Mucosa of rectum (tissue), 2 donors: ENCODE measurements around the gene UNC93A.

ENCODE experiments used
- H3K27ac ChIP-seq, 2 donors: one replicate each; pipeline ENCODE4 v1.7.0; 2013; ENCODE audit warnings: inconsistent platforms in 2 of 2, low read depth in 2 of 2, low read length in 2 of 2
- H3K27me3 ChIP-seq, 2 donors: one replicate each; pipeline ENCODE4 v1.7.0; 2013; ENCODE audit warnings: low read length in 2 of 2; ENCODE audit not compliant: control insufficient read depth in 2 of 2, insufficient read depth in 2 of 2
- H3K36me3 ChIP-seq, 2 donors: one replicate each; pipeline ENCODE4 v1.7.0; 2013; ENCODE audit warnings: low read length in 2 of 2; ENCODE audit not compliant: control insufficient read depth in 2 of 2, insufficient read depth in 2 of 2
- H3K4me1 ChIP-seq, 2 donors: one replicate each; pipeline ENCODE4 v1.7.0; 2013; ENCODE audit warnings: low read length in 2 of 2, mild to moderate bottlenecking in 1 of 2; ENCODE audit not compliant: control insufficient read depth in 2 of 2, insufficient read depth in 2 of 2
- H3K4me3 ChIP-seq, 2 donors: one replicate each; pipeline ENCODE4 v1.7.0; 2013; ENCODE audit warnings: low read length in 2 of 2
- H3K9ac ChIP-seq, 2 donors: one replicate each; pipeline ENCODE4 v1.7.0; 2013; ENCODE audit warnings: low read length in 2 of 2, low read depth in 1 of 2, mild to moderate bottlenecking in 1 of 2
- H3K9me3 ChIP-seq, 2 donors: one replicate each; pipeline ENCODE4 v1.7.0; 2013; ENCODE audit warnings: low read length in 2 of 2; ENCODE audit not compliant: control insufficient read depth in 2 of 2
- donor health status: healthy.
- donor health status: Normal muscosa, but diverticular disease.

Gene UNC93A

GRCh38 chr6:167325766-167326165 is 34.7 kb downstream of the UNC93A start:
- H3K4me3 ChIP-seq = no peak overlapping the region
- no peaks in the 10 kb centered on the region for H3K36me3 ChIP-seq
- H3K9me3 ChIP-seq = no peaks in the 10 kb centered on the region
- no peak overlapping the region for H3K9ac ChIP-seq
- H3K4me1 ChIP-seq = no peaks in the 10 kb centered on the region
- peaks cover 0 to 1% of the 10 kb centered on the region in 2 donors for H3K27me3 ChIP-seq
- H3K27ac ChIP-seq = no peak overlapping the region

GRCh38 chr6:167327391-167327790 is 36.3 kb downstream of the UNC93A start:
- no peaks in the 10 kb centered on the region for H3K4me1 ChIP-seq
- no peak overlapping the region for H3K4me3 ChIP-seq
- H3K9ac ChIP-seq = no peak overlapping the region
- H3K27ac ChIP-seq = no peak overlapping the region
- no peaks in the 10 kb centered on the region for H3K9me3 ChIP-seq
- H3K36me3 ChIP-seq = no peaks in the 10 kb centered on the region
- peaks cover 0 to 3% of the 10 kb centered on the region in 2 donors for H3K27me3 ChIP-seq

GRCh38 chr6:167328086-167328485 is 37.0 kb downstream of the UNC93A start:
- H3K9ac ChIP-seq = no peak overlapping the region
- no peaks in the 10 kb centered on the region for H3K4me1 ChIP-seq
- H3K4me3 ChIP-seq = no peak overlapping the region
- H3K27ac ChIP-seq = no peak overlapping the region
- no peaks in the 10 kb centered on the region for H3K9me3 ChIP-seq
- peaks cover 0 to 3% of the 10 kb centered on the region in 2 donors for H3K27me3 ChIP-seq
- no peaks in the 10 kb centered on the region for H3K36me3 ChIP-seq

GRCh38 chr6:167329014-167329413 is 37.9 kb downstream of the UNC93A start:
- no peaks in the 10 kb centered on the region for H3K9me3 ChIP-seq
- H3K27me3 ChIP-seq = peaks cover 0 to 3% of the 10 kb centered on the region in 2 donors
- H3K4me1 ChIP-seq = no peaks in the 10 kb centered on the region
- H3K4me3 ChIP-seq = no peak overlapping the region
- no peak overlapping the region for H3K9ac ChIP-seq
- no peaks in the 10 kb centered on the region for H3K36me3 ChIP-seq
- H3K27ac ChIP-seq = no peak overlapping the region

GRCh38 chr6:167330750-167331149 is 39.6 kb downstream of the UNC93A start:
- no peak overlapping the region for H3K27ac ChIP-seq
- H3K4me3 ChIP-seq = no peak overlapping the region
- no peaks in the 10 kb centered on the region for H3K4me1 ChIP-seq
- H3K27me3 ChIP-seq = peaks cover 0 to 3% of the 10 kb centered on the region in 2 donors
- no peaks in the 10 kb centered on the region for H3K36me3 ChIP-seq
- no peaks in the 10 kb centered on the region for H3K9me3 ChIP-seq
- no peak overlapping the region for H3K9ac ChIP-seq

GRCh38 chr6:167331565-167331964 is 40.5 kb downstream of the UNC93A start:
- no peaks in the 10 kb centered on the region for H3K4me1 ChIP-seq
- H3K4me3 ChIP-seq = no peak overlapping the region
- no peaks in the 10 kb centered on the region for H3K36me3 ChIP-seq
- H3K9ac ChIP-seq = no peak overlapping the region
- H3K27me3 ChIP-seq = peaks cover 0 to 3% of the 10 kb centered on the region in 2 donors
- no peaks in the 10 kb centered on the region for H3K9me3 ChIP-seq
- no peak overlapping the region for H3K27ac ChIP-seq

GRCh38 chr6:167336844-167337630 is 45.9 kb downstream of the UNC93A start:
- Histone ChIP-seq H3K27ac (no peak overlapping the region), H3K36me3 (no peaks in the 10 kb centered on the region), H3K9ac (no peak overlapping the region), H3K4me1 (no peaks in the 10 kb centered on the region), H3K9me3 (no peaks in the 10 kb centered on the region), H3K27me3 (peaks cover 0 to 6% of the 10 kb centered on the region in 2 donors), H3K4me3 (no peak overlapping the region)

- no peak overlapping the region for H3K27ac ChIP-seq
- H3K9ac ChIP-seq = no peak overlapping the region
- H3K4me1 ChIP-seq = no peaks in the 10 kb centered on the region
- H3K36me3 ChIP-seq = no peaks in the 10 kb centered on the region
- H3K27me3 ChIP-seq = peaks cover 0 to 6% of the 10 kb centered on the region in 2 donors
- H3K4me3 ChIP-seq = no peak overlapping the region
- H3K9me3 ChIP-seq = no peaks in the 10 kb centered on the region
Measured at GRCh38 chr6:167337675-167338449, 46.7 kb downstream of the UNC93A start.

- Histone ChIP-seq H3K27me3 (peaks cover 0 to 6% of the 10 kb centered on the region in 2 donors), H3K27ac (no peak overlapping the region), H3K4me3 (no peak overlapping the region)
Measured at GRCh38 chr6:167338541-167339117, 47.5 kb downstream of the UNC93A start.

GRCh38 chr6:167341038-167341583 is 50.0 kb downstream of the UNC93A start:
- H3K36me3 ChIP-seq = no peaks in the 10 kb centered on the region
- no peaks in the 10 kb centered on the region for H3K4me1 ChIP-seq
- no peak overlapping the region for H3K27ac ChIP-seq
- no peak overlapping the region for H3K9ac ChIP-seq
- H3K9me3 ChIP-seq = no peaks in the 10 kb centered on the region
- no peak overlapping the region for H3K4me3 ChIP-seq
- peaks cover 0 to 6% of the 10 kb centered on the region in 2 donors for H3K27me3 ChIP-seq

More at GRCh38 chr6:167338541-167339117, 47.5 kb downstream of the UNC93A start:
- no peaks in the 10 kb centered on the region for H3K9me3 ChIP-seq
- no peaks in the 10 kb centered on the region for H3K36me3 ChIP-seq
- no peak overlapping the region for H3K9ac ChIP-seq
- H3K4me1 ChIP-seq = no peaks in the 10 kb centered on the region
